IMR-90 (cell line): Measurements from ENCODE around the gene SAMD15. TPM values are rescaled to one million over a fixed set of nuclear protein-coding genes. Genes with fewer than 3 reads are reported as not detected.

Source experiments
- ATAC-seq: fragments of 200-7000 bp; cut with Tn5 transposase; 2 replicates; pipeline ENCODE4 v1.9.1; 2020; ENCODE audit warnings: low read depth, mild to moderate bottlenecking, moderate library complexity
- BruUV-seq: library from RNA; stranded (reverse); fragments of 400-500 nt; replicated peaks from 2 replicates; lab custom pipeline; 2021; lab: Mats Ljungman, UMichigan
- CTCF ChIA-PET: fragments of 300-600 bp; formaldehyde crosslinking; extraction: SDS; loops from one replicate; lab custom pipeline; 2021; ENCODE audit warnings: antibody characterized with exemption; lab: Yijun Ruan, JAX
- POLR2A ChIA-PET: fragments of 300-600 bp; sonication (Branson Sonifier 250); formaldehyde crosslinking; loops from one replicate; lab custom pipeline; 2022; ENCODE audit warnings: antibody characterized with exemption; ENCODE audit not compliant: unreplicated experiment; lab: Charles Lee
- DNase-seq: peaks from one replicate; pipeline ENCODE4 v3.0.0; 2013
- H2AFZ ChIP-seq: replicated peaks from 2 replicates; pipeline ENCODE3; 2013; ENCODE audit warnings: low read length, mild to moderate bottlenecking; ENCODE audit not compliant: poor library complexity
- H2AK5ac ChIP-seq: 2 replicates; pipeline ENCODE4 v1.6.1; 2013; ENCODE audit warnings: low read depth, low read length, inconsistent platforms
- H2AK9ac ChIP-seq: replicated peaks from 2 replicates; pipeline ENCODE3; 2013; ENCODE audit warnings: mild to moderate bottlenecking, low read depth, low read length, moderate library complexity; ENCODE audit not compliant: poor library complexity
- H2BK120ac ChIP-seq: 2 replicates; pipeline ENCODE4 v1.6.1; 2013; ENCODE audit warnings: low read depth, low read length, inconsistent platforms
- H2BK15ac ChIP-seq: 3 replicates; pipeline ENCODE4 v1.6.1; 2013; ENCODE audit warnings: low read depth, low read length, inconsistent platforms
- H2BK20ac ChIP-seq: 2 replicates; pipeline ENCODE4 v1.6.1; 2013; ENCODE audit warnings: low read depth, mild to moderate bottlenecking, inconsistent platforms, low read length, moderate library complexity
- H2BK5ac ChIP-seq: 2 replicates; pipeline ENCODE4 v1.6.1; 2013; ENCODE audit warnings: mild to moderate bottlenecking, low read depth, low read length, inconsistent platforms; ENCODE audit not compliant: poor library complexity, severe bottlenecking
- H3K14ac ChIP-seq: replicated peaks from 2 replicates; pipeline ENCODE4 v1.6.1; 2013; ENCODE audit warnings: low read depth, low read length, inconsistent platforms
- H3K18ac ChIP-seq: 2 replicates; pipeline ENCODE4 v1.6.1; 2013; ENCODE audit warnings: low read depth, low read length, control low read depth
- H3K23ac ChIP-seq: 2 replicates; pipeline ENCODE4 v1.6.1; 2013; ENCODE audit warnings: low read depth, low read length, inconsistent platforms
- H3K27ac ChIP-seq: 2 replicates; pipeline ENCODE4 v1.5.1; 2013; ENCODE audit warnings: mild to moderate bottlenecking, control low read depth, low read length; ENCODE audit not compliant: insufficient read depth
- H3K27me3 ChIP-seq: 2 replicates; pipeline ENCODE4 v1.6.1; 2013; ENCODE audit warnings: low read length; ENCODE audit not compliant: control insufficient read depth, insufficient read depth
- H3K36me3 ChIP-seq: 2 replicates; pipeline ENCODE4 v1.6.1; 2013; ENCODE audit warnings: low read length, mixed read lengths; ENCODE audit not compliant: control insufficient read depth, insufficient read depth
- H3K4ac ChIP-seq: 2 replicates; pipeline ENCODE4 v1.6.1; 2013; ENCODE audit warnings: low read depth, low read length, inconsistent platforms
- H3K4me1 ChIP-seq: 2 replicates; pipeline ENCODE4 v1.6.1; 2013; ENCODE audit warnings: low read length, mixed read lengths; ENCODE audit not compliant: control insufficient read depth, insufficient read depth
- H3K4me2 ChIP-seq: 2 replicates; pipeline ENCODE4 v1.6.1; 2013; ENCODE audit warnings: low read depth, mild to moderate bottlenecking, control low read depth, low read length, moderate library complexity
- H3K4me3 ChIP-seq: 2 replicates; pipeline ENCODE4 v1.5.1; 2013; ENCODE audit warnings: low read depth, mild to moderate bottlenecking, control low read depth, low read length, moderate library complexity; ENCODE audit not compliant: insufficient read depth
- H3K56ac ChIP-seq: 2 replicates; pipeline ENCODE4 v1.6.1; 2013; ENCODE audit warnings: low read length, inconsistent platforms; ENCODE audit not compliant: insufficient read depth; ENCODE audit errors: extremely low read depth
- H3K79me1 ChIP-seq, 2 experiments: 2 replicates each; pipeline ENCODE4 v1.6.1; 2013; ENCODE audit warnings: low read length in 2 of 2, inconsistent platforms in 1 of 2, low read depth in 1 of 2
- H3K9ac ChIP-seq: 2 replicates; pipeline ENCODE4 v1.6.1; 2013; ENCODE audit warnings: low read depth, low read length, control low read depth
- H3K9me1 ChIP-seq: 2 replicates; pipeline ENCODE4 v1.6.1; 2013; ENCODE audit warnings: low read length, inconsistent platforms; ENCODE audit not compliant: insufficient read depth
- H3K9me3 ChIP-seq: 2 replicates; pipeline ENCODE4 v1.6.1; 2013; ENCODE audit warnings: low read length; ENCODE audit not compliant: control insufficient read depth, insufficient read depth
- H4K20me1 ChIP-seq: 2 replicates; pipeline ENCODE4 v1.6.1; 2013; ENCODE audit warnings: low read length, inconsistent platforms; ENCODE audit not compliant: insufficient read depth
- H4K5ac ChIP-seq: 2 replicates; pipeline ENCODE4 v1.6.1; 2013; ENCODE audit warnings: mild to moderate bottlenecking, low read depth, low read length, control low read depth
- H4K8ac ChIP-seq, 2 experiments: 2 replicates each; pipeline ENCODE4 v1.6.1; 2013; ENCODE audit warnings: low read depth in 2 of 2, low read length in 2 of 2, control low read depth in 1 of 2, inconsistent platforms in 1 of 2
- H4K91ac ChIP-seq: 2 replicates; pipeline ENCODE4 v1.6.1; 2013; ENCODE audit warnings: low read depth, low read length, inconsistent platforms; ENCODE audit not compliant: insufficient read depth
- MAFK ChIP-seq: IDR thresholded peaks from 2 replicates; pipeline ENCODE4 v1.6.1; 2012; ENCODE audit warnings: low read depth, low read length, improper control_type of control experiment
- POLR2A ChIP-seq: IDR thresholded peaks from 2 replicates; pipeline ENCODE4 v1.6.1; 2012; ENCODE audit warnings: mild to moderate bottlenecking, low read depth, low read length
- RFX5 ChIP-seq: IDR thresholded peaks from 2 replicates; pipeline ENCODE4 v1.8.0; 2012; ENCODE audit warnings: low read depth, mild to moderate bottlenecking, low read length, moderate library complexity
- WGBS, 2 experiments: methylation state at CpG; one replicate each; pipeline versions ENCODE4 v1.1.5 to v1.1.7; 2013; ENCODE audit warnings: missing lambda C conversion rate in 2 of 2; ENCODE audit not compliant: insufficient read length in 1 of 2; ENCODE audit errors: extremely low coverage in 2 of 2; 5-methylcytosine and 5-hydroxymethylcytosine counted together
- dilution Hi-C: fragments of 300-500 bp; cut with HindIII; formaldehyde crosslinking; loops from one replicate; pipeline ENCODE4 v1.14.3; 2018; ENCODE audit warnings: low sequenced_read_pairs; ENCODE audit not compliant: unreplicated experiment
- in situ Hi-C: fragments of 300-500 bp; cut with MboI; formaldehyde crosslinking; loops from 3 replicates; pipeline ENCODE4 v1.14.3; 2019; ENCODE audit warnings: low sequenced_read_pairs, inconsistent platforms, mixed read lengths
- intact Hi-C: fragments of 100-400 bp; cut with micrococcal nuclease; formaldehyde crosslinking; loops from 2 replicates; pipeline ENCODE4 v1.10.0; 2022
- polyA plus RNA-seq, 3 experiments: library from polyadenylated mRNA; depleted of rRNA; stranded (reverse); fragments of >200 nt; gene quantifications; 2 replicates each; pipeline ENCODE4 v1.2.3, GENCODE V29; 2012; ENCODE audit warnings: low replicate concordance in 1 of 3
- total RNA-seq: library from RNA; depleted of rRNA; stranded (reverse); fragments of >200 nt; gene quantifications from 2 replicates; pipeline ENCODE4 v1.2.3, GENCODE V29; 2012; rRNA removed

Gene SAMD15
- total and polyA plus RNA-seq, 2 of the 4 experiments (the other 2 are of a cell fraction), result 0.68 to 1.3 TPM

DNA sequence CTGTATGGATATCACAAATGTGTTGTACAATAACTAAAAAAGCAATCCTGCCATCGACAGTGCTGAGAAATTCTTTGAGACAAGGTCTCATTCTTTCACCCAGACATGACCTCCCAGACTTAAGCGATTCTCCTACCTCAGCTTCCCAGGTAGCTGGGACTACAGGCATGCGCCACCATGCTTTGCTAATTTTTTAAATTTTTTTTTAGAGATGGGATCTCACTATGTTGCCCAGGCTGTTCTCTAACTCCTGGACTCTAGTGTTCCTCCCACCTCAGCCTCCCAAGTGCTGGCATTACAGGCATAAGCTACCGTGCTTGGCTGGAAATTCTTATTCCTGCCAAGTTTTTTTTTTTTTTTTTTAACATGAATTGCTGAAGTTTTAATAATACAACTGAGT lies 62.7 kb downstream of the SAMD15 start:
- no peak overlapping the region for H4K5ac ChIP-seq
- BruUV-seq, result no TSS peak
- no peak overlapping the region for H3K27ac ChIP-seq
- H3K14ac ChIP-seq, result no peak overlapping the region
- no peaks in the 10 kb centered on the region for H3K4me1 ChIP-seq
- intact Hi-C loops, result no loop called here
- no peaks in the 10 kb centered on the region for H4K20me1 ChIP-seq
- no peaks in the 10 kb centered on the region for H3K27me3 ChIP-seq
- H2BK15ac ChIP-seq, result no peak overlapping the region
- no peak overlapping the region for H2AK9ac ChIP-seq
- TF ChIP-seq POLR2A, result no peak
- TF ChIP-seq MAFK, result no peak
- TF ChIP-seq RFX5, result no peak
- H3K9ac ChIP-seq, result no peak overlapping the region
- in situ Hi-C loops, result no loop called here
- H3K36me3 ChIP-seq, result peaks cover 53% of the 10 kb centered on the region
- no peak overlapping the region for H3K4me3 ChIP-seq
- DNase-seq (no peak), ATAC-seq (no peak)
- H3K79me1 ChIP-seq, result no peaks in the 10 kb centered on the region; a peak in 1 of 4 replicates
- peaks cover 5% of the 10 kb centered on the region; the same call in 1 of the 2 replicates for H3K9me1 ChIP-seq
- H3K56ac ChIP-seq, result no peak overlapping the region
- ChIA-PET CTCF (no interaction called here), POLR2A (no interaction called here)
- dilution Hi-C loops, result no loop called here
- no peak overlapping the region for H2BK120ac ChIP-seq
- no peak overlapping the region for H3K4ac ChIP-seq
- WGBS, 2 experiments, result no CpG with 5 or more reads among the region's 4 CpGs
- H2AFZ ChIP-seq, result no peak overlapping the region
- H3K9me3 ChIP-seq, result no peaks in the 10 kb centered on the region
- H2BK5ac ChIP-seq, result no peak overlapping the region
- H2AK5ac ChIP-seq, result no peak overlapping the region
- H3K18ac ChIP-seq, result no peak overlapping the region
- H4K91ac ChIP-seq, result no peak overlapping the region
- H4K8ac ChIP-seq, result no peak overlapping the region
- H2BK20ac ChIP-seq, result no peak overlapping the region
- H3K23ac ChIP-seq, result no peak overlapping the region
- no peak overlapping the region for H3K4me2 ChIP-seq

Other genes with a start within 250 kb of the SAMD15 start
- gene ZDHHC22, start 235.6 kb upstream of the SAMD15 start, total RNA-seq, result not detected in 2 replicates
- not detected in 2 replicates for gene ZDHHC22, start 235.6 kb upstream of the SAMD15 start, polyA plus RNA-seq (2012; rRNA removed)
- gene TMEM63C, start 195.6 kb upstream of the SAMD15 start, total RNA-seq, result under 0.01 TPM in 1 of 2 replicates, not detected in the other
- gene TMEM63C, start 195.6 kb upstream of the SAMD15 start, polyA plus RNA-seq (2012; rRNA removed), result not detected in 2 replicates
- gene NGB, start 106.2 kb upstream of the SAMD15 start, total RNA-seq, result not detected in 2 replicates
- not detected in 2 replicates for gene NGB, start 106.2 kb upstream of the SAMD15 start, polyA plus RNA-seq (2012; rRNA removed)
- gene POMT2, start 56.5 kb upstream of the SAMD15 start, total RNA-seq, result 5.8 and 6.5 TPM in 2 replicates
- 13.0 and 13.1 TPM in 2 replicates for gene POMT2, start 56.5 kb upstream of the SAMD15 start, polyA plus RNA-seq (2012; rRNA removed)
- gene GSTZ1, start 56.3 kb upstream of the SAMD15 start, total RNA-seq, result 25.0 and 29.0 TPM in 2 replicates
- 19.3 and 19.4 TPM in 2 replicates for gene GSTZ1, start 56.3 kb upstream of the SAMD15 start, polyA plus RNA-seq (2012; rRNA removed)
- 5.0 and 6.9 TPM in 2 replicates for gene TMED8, start 285 bp upstream of the SAMD15 start, total RNA-seq
- gene TMED8, start 285 bp upstream of the SAMD15 start, polyA plus RNA-seq (2012; rRNA removed), result 1.9 and 2.2 TPM in 2 replicates
- gene NOXRED1, start 46.1 kb downstream of the SAMD15 start, total RNA-seq, result under 0.01 TPM in 2 replicates
- gene NOXRED1, start 46.1 kb downstream of the SAMD15 start, polyA plus RNA-seq (2012; rRNA removed), result 0.06 and 0.14 TPM in 2 replicates
- gene VIPAS39, start 80.2 kb downstream of the SAMD15 start, total RNA-seq, result 32.2 and 43.0 TPM in 2 replicates
- 17.2 and 19.0 TPM in 2 replicates for gene VIPAS39, start 80.2 kb downstream of the SAMD15 start, polyA plus RNA-seq (2012; rRNA removed)
- gene AHSA1, start 80.7 kb downstream of the SAMD15 start, total RNA-seq, result 152 and 166 TPM in 2 replicates
- 190 and 252 TPM in 2 replicates for gene AHSA1, start 80.7 kb downstream of the SAMD15 start, polyA plus RNA-seq (2012; rRNA removed)
- gene ISM2, start 121.4 kb downstream of the SAMD15 start, total RNA-seq, result under 0.01 TPM in 2 replicates
- gene ISM2, start 121.4 kb downstream of the SAMD15 start, polyA plus RNA-seq (2012; rRNA removed), result 0.12 and 0.19 TPM in 2 replicates
- gene SPTLC2, start 239.3 kb downstream of the SAMD15 start, total RNA-seq, result 68.3 and 100.0 TPM in 2 replicates
- gene SPTLC2, start 239.3 kb downstream of the SAMD15 start, polyA plus RNA-seq (2012; rRNA removed), result 16.8 and 22.6 TPM in 2 replicates